Epithelial cell of proximal tubule (primary cell): Measurements from ENCODE around the gene UBE2L3. TPM values are rescaled to one million over a fixed set of nuclear protein-coding genes. Genes with fewer than 3 reads are reported as not detected.
A peak's percentile ranks its signal among the peaks of the same experiment; 100 is the strongest.

ENCODE experiments used
- DNase-seq: peaks from one replicate; pipeline ENCODE4 v3.0.0-alpha.2; 2011; ENCODE audit warnings: low read depth
- H3K4me3 ChIP-seq: 2 replicates; pipeline ENCODE4 v1.5.1; 2011; ENCODE audit warnings: low read depth, mild to moderate bottlenecking, low read length
- total RNA-seq: library from RNA; depleted of rRNA; stranded (reverse); fragments of >200 nt; gene quantifications from 2 replicates; pipeline ENCODE4 v1.2.3, GENCODE V29; 2015
- TF ChIP-seq, protein P1 (sequence below): conservative IDR thresholded peaks from 2 replicates; pipeline ENCODE4 v1.5.1; 2012; ENCODE audit warnings: low read depth, mild to moderate bottlenecking, low read length

The UBE2L3 gene
- total RNA-seq, 1 donor from 2014 or later: 102 TPM

DNA sequence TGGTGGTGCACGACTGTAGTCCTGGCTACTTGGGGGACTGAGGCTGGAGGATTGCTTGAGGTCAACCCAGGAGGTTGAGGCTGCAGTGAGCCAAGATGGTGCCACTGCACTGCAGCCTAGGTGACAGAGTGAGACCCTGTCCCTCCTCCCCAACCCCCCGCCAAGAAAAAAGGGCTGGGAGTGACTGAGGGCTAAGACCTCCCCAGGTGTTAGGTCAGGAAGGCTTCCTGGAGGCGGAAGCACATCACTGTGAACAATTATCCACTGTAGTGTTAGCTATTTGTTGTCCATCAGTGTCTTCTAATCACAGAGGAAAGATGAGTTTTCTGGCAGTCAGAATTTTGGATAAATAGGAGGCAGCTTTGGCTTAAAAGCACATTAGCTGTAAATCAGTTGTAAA lies 53.5 kb downstream of the UBE2L3 start:
- TF ChIP-seq, protein P1, sequence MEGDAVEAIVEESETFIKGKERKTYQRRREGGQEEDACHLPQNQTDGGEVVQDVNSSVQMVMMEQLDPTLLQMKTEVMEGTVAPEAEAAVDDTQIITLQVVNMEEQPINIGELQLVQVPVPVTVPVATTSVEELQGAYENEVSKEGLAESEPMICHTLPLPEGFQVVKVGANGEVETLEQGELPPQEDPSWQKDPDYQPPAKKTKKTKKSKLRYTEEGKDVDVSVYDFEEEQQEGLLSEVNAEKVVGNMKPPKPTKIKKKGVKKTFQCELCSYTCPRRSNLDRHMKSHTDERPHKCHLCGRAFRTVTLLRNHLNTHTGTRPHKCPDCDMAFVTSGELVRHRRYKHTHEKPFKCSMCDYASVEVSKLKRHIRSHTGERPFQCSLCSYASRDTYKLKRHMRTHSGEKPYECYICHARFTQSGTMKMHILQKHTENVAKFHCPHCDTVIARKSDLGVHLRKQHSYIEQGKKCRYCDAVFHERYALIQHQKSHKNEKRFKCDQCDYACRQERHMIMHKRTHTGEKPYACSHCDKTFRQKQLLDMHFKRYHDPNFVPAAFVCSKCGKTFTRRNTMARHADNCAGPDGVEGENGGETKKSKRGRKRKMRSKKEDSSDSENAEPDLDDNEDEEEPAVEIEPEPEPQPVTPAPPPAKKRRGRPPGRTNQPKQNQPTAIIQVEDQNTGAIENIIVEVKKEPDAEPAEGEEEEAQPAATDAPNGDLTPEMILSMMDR: no peak
- H3K4me3 ChIP-seq: no peak overlapping the region

DNA sequence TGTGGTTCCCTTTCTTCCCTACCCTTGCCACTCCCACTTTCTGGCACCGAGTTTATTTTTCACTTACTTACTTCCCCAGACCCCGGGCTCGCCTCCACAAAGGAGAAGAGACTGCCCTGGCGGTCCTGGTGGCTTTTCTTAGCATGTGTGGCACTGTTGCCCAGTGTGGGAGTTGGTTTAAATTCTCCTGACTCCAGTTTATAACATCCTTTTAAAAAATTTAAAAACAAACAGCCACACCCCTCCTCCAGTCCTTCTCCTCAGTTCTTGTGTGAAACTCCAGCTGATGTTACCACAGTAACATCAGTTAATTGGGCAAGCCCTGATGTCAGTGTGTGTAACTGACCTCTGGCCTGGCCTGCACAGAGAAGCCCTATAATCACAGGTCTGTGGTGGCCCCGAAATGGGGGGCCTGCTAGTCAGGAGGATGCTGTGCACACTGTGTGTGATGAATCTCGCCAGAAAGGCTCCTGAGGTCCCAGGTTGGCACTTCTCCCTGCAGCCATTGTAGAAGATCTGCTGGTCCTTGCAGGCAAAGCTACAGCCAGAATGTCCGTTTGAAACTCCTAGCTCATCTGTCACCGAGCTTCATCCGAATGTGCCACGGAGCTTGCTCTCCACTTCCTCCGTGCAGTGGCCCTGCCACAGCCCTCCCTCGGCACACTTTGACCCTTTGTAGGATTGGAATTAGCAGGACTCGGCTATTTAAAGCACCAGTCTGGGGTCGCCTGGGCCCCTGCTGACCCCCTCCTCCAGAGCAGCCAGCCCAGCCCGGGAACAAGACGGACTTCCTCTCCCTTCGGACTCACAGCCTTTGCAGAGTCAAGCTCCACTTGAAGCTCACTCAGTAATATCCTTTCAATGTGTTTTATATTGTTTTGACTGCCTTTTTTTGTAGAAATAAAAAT lies 54.8 kb downstream of the UBE2L3 start:
- TF ChIP-seq, protein P1: no peak
- DNase-seq: no peak
- no peak overlapping the region for H3K4me3 ChIP-seq

More for the DNA sequence above, 53.5 kb downstream of the UBE2L3 start:
- DNase-seq: no peak

DNA sequence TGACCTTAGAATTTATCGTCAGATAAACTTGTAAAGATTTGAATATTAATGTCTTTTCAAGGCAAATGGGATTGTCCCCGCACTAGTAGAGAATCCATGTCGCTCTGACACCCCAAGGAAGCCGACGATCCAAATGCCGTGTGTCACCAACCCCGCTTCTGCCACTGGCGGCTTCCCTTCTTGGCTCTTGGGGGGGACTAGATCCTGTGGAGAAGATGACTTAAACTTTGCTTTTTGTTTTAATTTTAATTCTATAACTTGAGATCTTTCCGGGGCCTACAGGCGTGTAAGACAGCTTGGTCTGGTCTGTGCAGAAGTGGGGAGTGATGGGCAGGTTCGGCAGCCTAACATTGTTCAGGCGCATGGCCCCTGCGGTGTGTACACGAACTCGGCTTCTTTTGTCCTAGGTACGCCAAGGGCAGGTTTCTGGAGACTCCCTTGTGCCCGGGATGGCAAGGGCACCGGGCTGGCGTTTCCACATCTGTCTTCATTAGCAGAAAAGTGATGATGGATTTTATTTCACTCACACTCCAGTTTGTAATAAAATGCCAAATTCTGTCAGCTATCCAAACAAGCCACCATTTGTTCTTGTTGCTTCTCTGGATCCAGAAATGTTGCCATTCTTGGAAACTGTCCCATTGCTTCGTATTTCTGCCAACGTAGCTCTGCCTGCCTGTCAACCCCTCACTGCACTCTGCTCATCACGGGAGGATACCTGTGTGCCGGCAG lies 55.6 kb downstream of the UBE2L3 start:
- no peak for DNase-seq
- no peak overlapping the region for H3K4me3 ChIP-seq
- TF ChIP-seq, protein P1: no peak

DNA sequence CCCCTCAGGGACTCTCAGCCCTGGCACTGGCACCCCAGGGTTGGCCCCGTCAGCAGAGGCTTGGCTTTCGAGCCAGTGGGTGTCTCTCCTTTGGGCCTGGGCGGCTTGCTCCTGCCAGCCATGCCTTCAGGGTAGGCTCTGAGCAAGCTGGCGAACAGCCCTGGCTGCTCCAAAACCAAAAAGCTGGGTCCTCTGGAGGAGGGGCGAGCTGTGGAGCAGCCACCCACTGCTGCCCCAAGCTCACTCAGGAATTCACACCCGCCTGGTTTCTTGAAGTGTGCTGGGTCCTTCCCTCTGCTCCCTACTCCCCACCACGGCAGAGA lies 56.1 kb downstream of the UBE2L3 start:
- TF ChIP-seq, protein P1: no peak
- no peak for DNase-seq
- H3K4me3 ChIP-seq: no peak overlapping the region

DNA sequence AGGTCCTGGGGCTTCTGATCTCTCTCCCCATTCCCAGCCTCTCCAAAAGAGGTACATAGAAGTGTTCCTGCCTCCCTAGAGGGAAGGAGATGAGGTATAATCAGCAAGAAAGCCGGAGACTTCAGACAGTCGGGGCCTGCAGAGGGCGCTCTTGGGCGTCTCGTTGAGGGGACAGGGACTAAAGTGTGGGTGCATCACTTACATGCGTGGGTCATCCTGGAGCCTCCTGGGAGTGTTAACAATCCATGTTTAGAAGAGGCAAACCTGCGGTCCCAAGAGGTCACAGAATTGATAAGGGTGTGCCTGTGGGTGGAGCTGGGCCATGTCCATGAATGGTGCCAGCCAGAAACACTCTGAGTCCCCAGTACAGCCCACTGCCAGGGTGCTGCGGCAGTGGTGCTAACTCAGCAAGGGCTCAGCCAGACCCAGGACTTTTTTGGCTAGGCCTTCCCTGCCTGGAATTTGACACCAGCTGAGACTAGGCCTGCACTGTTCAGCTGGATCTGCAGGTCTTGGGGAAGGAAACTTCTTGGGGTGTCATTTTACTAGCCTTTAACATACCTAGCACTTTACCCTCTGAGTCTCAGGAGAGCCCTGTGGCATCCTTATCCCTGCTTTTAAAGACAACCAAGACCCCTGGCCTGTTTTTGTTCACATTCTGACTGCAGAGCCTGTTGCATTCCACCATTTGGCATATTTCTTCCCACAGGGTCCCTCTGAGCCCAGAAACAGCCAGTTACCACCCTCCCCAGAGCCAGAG lies 56.8 kb downstream of the UBE2L3 start:
- no peak for DNase-seq

More for the DNA sequence above, 56.8 kb downstream of the UBE2L3 start:
- no peak overlapping the region for H3K4me3 ChIP-seq
- TF ChIP-seq, protein P1: peak; percentile 71
